HEK293 (cell line): ENCODE measurements around the gene ITGB6.
"Not testable (repeated sequence)": the region's sequence is repeated elsewhere in the genome, so short reads cannot be mapped to it uniquely, and the experiment has no call there.

Experiments
- IKZF3 ChIP-seq: fragments of 450-650 bp; IDR thresholded peaks from 2 replicates; pipeline ENCODE4 v1.5.0; 2018; ENCODE audit warnings: missing biosample characterization, mild to moderate bottlenecking, missing genetic modification characterization, moderate library complexity
- KLF16 ChIP-seq: fragments of 450-650 bp; formaldehyde crosslinking; IDR thresholded peaks from 2 replicates; pipeline ENCODE4 v1.5.1; 2017; ENCODE audit warnings: missing biosample characterization, missing genetic modification characterization
- ZIC2 ChIP-seq: fragments of 450-650 bp; formaldehyde crosslinking; IDR thresholded peaks from 2 replicates; pipeline ENCODE4 v1.5.1; 2016; ENCODE audit warnings: missing biosample characterization, missing genetic modification characterization
- ZNF121 ChIP-seq: fragments of 450-650 bp; formaldehyde crosslinking; IDR thresholded peaks from 2 replicates; pipeline ENCODE4 v1.5.1; 2016; ENCODE audit warnings: missing biosample characterization, missing genetic modification characterization
- ZNF350 ChIP-seq: fragments of 450-650 bp; formaldehyde crosslinking; IDR thresholded peaks from 2 replicates; pipeline ENCODE4 v1.5.0; 2017; ENCODE audit warnings: missing biosample characterization, mild to moderate bottlenecking, missing genetic modification characterization
- ZNF433 ChIP-seq: fragments of 450-650 bp; formaldehyde crosslinking; IDR thresholded peaks from 2 replicates; pipeline ENCODE4 v1.5.1; 2016; ENCODE audit warnings: missing biosample characterization, missing genetic modification characterization, low read depth
- ZNF571 ChIP-seq: fragments of 450-650 bp; formaldehyde crosslinking; IDR thresholded peaks from 2 replicates; pipeline ENCODE4 v1.5.0; 2017; ENCODE audit warnings: missing biosample characterization, missing genetic modification characterization
- ZNF629 ChIP-seq: fragments of 450-650 bp; formaldehyde crosslinking; IDR thresholded peaks from 2 replicates; pipeline ENCODE4 v1.5.1; 2017; ENCODE audit warnings: missing biosample characterization, missing genetic modification characterization
- TF ChIP-seq, protein P1 (sequence below): fragments of 450-650 bp; formaldehyde crosslinking; IDR thresholded peaks from 2 replicates; pipeline ENCODE4 v1.5.1; 2016; ENCODE audit warnings: missing biosample characterization, missing genetic modification characterization
- TF ChIP-seq, protein P2 (sequence below): fragments of 450-650 bp; formaldehyde crosslinking; IDR thresholded peaks from 2 replicates; pipeline ENCODE4 v1.5.1; 2016; ENCODE audit warnings: missing biosample characterization, missing genetic modification characterization
- TF ChIP-seq, protein P3 (sequence below): fragments of 450-650 bp; formaldehyde crosslinking; IDR thresholded peaks from 2 replicates; pipeline ENCODE4 v1.5.1; 2016; ENCODE audit warnings: missing biosample characterization, missing genetic modification characterization
- TF ChIP-seq, protein P4 (sequence below): fragments of 450-650 bp; formaldehyde crosslinking; IDR thresholded peaks from 2 replicates; pipeline ENCODE4 v1.5.1; 2016; ENCODE audit warnings: missing biosample characterization, missing genetic modification characterization

DNA sequence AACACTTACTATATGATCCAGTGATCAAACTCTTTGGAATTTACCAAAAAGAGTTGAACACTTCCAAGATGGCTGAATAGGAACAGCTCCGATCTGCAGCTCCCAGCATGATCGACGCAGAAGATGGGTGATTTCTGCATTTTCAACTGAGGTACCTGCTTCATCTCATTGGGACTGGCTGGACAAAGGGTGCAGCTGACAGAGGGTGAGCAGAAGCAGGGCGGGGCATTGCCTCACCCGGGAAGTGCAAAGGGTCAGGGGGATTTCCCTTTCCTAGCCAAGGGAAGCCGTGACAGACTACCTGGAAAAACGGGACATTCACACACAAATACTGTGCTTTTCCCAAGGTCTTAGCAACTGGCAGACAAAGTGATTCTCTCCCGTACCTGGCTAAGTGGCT lies 51.7 kb downstream of the ITGB6 start:
- not testable (repeated sequence) for TF ChIP-seq IKZF3; KLF16 (tag by site-specific recombination); ZNF629 (tag by site-specific recombination); ZIC2; ZNF121 (tag by site-specific recombination); ZNF350; ZNF571 (tag by site-specific recombination); ZNF433 (tag by site-specific recombination)
- TF ChIP-seq, protein P1, sequence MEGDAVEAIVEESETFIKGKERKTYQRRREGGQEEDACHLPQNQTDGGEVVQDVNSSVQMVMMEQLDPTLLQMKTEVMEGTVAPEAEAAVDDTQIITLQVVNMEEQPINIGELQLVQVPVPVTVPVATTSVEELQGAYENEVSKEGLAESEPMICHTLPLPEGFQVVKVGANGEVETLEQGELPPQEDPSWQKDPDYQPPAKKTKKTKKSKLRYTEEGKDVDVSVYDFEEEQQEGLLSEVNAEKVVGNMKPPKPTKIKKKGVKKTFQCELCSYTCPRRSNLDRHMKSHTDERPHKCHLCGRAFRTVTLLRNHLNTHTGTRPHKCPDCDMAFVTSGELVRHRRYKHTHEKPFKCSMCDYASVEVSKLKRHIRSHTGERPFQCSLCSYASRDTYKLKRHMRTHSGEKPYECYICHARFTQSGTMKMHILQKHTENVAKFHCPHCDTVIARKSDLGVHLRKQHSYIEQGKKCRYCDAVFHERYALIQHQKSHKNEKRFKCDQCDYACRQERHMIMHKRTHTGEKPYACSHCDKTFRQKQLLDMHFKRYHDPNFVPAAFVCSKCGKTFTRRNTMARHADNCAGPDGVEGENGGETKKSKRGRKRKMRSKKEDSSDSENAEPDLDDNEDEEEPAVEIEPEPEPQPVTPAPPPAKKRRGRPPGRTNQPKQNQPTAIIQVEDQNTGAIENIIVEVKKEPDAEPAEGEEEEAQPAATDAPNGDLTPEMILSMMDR (tag by site-specific recombination), result not testable (repeated sequence)
- TF ChIP-seq, protein P2, sequence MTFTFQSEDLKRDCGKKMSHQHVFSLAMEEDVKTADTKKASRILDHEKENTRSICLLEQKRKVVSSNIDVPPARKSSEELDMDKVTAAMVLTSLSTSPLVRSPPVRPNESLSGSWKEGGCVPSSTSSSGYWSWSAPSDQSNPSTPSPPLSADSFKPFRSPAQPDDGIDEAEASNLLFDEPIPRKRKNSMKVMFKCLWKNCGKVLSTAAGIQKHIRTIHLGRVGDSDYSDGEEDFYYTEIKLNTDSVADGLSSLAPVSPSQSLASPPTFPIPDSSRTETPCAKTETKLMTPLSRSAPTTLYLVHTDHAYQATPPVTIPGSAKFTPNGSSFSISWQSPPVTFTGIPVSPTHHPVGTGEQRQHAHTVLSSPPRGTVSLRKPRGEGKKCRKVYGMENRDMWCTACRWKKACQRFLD (tag by site-specific recombination), result not testable (repeated sequence)
- TF ChIP-seq, protein P3, sequence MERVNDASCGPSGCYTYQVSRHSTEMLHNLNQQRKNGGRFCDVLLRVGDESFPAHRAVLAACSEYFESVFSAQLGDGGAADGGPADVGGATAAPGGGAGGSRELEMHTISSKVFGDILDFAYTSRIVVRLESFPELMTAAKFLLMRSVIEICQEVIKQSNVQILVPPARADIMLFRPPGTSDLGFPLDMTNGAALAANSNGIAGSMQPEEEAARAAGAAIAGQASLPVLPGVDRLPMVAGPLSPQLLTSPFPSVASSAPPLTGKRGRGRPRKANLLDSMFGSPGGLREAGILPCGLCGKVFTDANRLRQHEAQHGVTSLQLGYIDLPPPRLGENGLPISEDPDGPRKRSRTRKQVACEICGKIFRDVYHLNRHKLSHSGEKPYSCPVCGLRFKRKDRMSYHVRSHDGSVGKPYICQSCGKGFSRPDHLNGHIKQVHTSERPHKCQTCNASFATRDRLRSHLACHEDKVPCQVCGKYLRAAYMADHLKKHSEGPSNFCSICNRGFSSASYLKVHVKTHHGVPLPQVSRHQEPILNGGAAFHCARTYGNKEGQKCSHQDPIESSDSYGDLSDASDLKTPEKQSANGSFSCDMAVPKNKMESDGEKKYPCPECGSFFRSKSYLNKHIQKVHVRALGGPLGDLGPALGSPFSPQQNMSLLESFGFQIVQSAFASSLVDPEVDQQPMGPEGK (tag by site-specific recombination), result not testable (repeated sequence)
- TF ChIP-seq, protein P4, sequence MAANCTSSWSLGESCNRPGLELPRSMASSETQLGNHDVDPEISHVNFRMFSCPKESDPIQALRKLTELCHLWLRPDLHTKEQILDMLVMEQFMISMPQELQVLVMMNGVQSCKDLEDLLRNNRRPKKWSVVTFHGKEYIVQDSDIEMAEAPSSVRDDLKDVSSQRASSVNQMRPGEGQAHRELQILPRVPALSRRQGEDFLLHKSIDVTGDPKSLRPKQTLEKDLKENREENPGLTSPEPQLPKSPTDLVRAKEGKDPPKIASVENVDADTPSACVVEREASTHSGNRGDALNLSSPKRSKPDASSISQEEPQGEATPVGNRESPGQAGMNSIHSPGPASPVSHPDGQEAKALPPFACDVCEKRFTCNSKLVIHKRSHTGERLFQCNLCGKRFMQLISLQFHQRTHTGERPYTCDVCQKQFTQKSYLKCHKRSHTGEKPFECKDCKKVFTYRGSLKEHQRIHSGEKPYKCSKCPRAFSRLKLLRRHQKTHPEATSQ (tag by site-specific recombination), result not testable (repeated sequence)
